ENCODE data around the gene TAGLN3.

Gene TAGLN3

GRCh38 chr3:111998636-111999483 is at the start of gene TAGLN3:
Gene TAGLN3 (plus strand): TSS chr3:111998922. CDS start chr3:111999423, 501 bp downstream.
- Histone ChIP-seq H3K4me1 (ENCODE audit: control insufficient read depth in 1 of 2, insufficient read depth in 2 of 2, low read length in 2 of 2) (peaks cover 3 to 10% of the 10 kb centered on the region in 2 donors), H3K4me3 (ENCODE audit: low read depth in 1 of 2, low read length in 2 of 2) (peak within 1 kb of the TSS; percentile 60 to 64), H3K27me3 (ENCODE audit: low read depth, low read length) (no peaks in the 10 kb centered on the region), H3K36me3 (ENCODE audit: control insufficient read depth in 1 of 2, insufficient read depth in 2 of 2, low read length in 2 of 2) (peaks cover 0 to under 1% of the 10 kb centered on the region in 2 donors), H3K27ac (ENCODE audit: low read length) (no peak within 1 kb of the TSS), H3K9me3 (ENCODE audit: control insufficient read depth in 1 of 2, low read length in 2 of 2) (no peaks in the 10 kb centered on the region)

GRCh38 chr3:111949712-111950111 is 49.0 kb upstream of the TAGLN3 start:
- Histone ChIP-seq H3K27ac (ENCODE audit: low read length) (no peak overlapping the region), H3K27me3 (ENCODE audit: low read depth, low read length) (no peaks in the 10 kb centered on the region), H3K4me1 (ENCODE audit: control insufficient read depth in 1 of 2, insufficient read depth in 2 of 2, low read length in 2 of 2) (peaks cover 0 to 9% of the 10 kb centered on the region in 2 donors), H3K36me3 (ENCODE audit: control insufficient read depth in 1 of 2, insufficient read depth in 2 of 2, low read length in 2 of 2) (peaks cover 9 to 24% of the 10 kb centered on the region in 2 donors), H3K4me3 (ENCODE audit: low read depth in 1 of 2, low read length in 2 of 2) (no peak overlapping the region), H3K9me3 (ENCODE audit: control insufficient read depth in 1 of 2, low read length in 2 of 2) (no peaks in the 10 kb centered on the region)

DNA sequence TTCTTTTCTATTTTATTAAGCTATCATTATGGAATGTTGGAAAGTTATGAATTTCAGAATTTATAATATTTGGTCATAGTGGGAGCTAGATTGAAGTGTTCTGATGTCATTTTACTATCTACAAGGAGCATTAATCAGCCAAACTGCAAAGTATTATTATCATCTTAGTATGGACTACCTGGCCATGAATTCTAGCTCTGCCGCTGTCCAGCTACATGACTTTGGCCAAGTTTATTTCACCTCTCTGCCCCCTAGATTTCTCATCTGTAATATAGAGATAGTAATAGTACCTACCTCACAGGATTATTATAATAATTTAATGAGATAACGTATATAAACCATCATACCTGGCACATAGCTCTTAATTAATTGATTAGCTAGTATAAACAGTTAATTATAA is 47.7 kb upstream of the TAGLN3 start:
- Histone ChIP-seq H3K27ac (ENCODE audit: low read length) (no peak overlapping the region), H3K4me3 (ENCODE audit: low read depth in 1 of 2, low read length in 2 of 2) (no peak overlapping the region), H3K4me1 (ENCODE audit: control insufficient read depth in 1 of 2, insufficient read depth in 2 of 2, low read length in 2 of 2) (peaks cover 0 to 9% of the 10 kb centered on the region in 2 donors), H3K36me3 (ENCODE audit: control insufficient read depth in 1 of 2, insufficient read depth in 2 of 2, low read length in 2 of 2) (peaks cover 9 to 30% of the 10 kb centered on the region in 2 donors), H3K27me3 (ENCODE audit: low read depth, low read length) (no peaks in the 10 kb centered on the region), H3K9me3 (ENCODE audit: control insufficient read depth in 1 of 2, low read length in 2 of 2) (no peaks in the 10 kb centered on the region)

DNA sequence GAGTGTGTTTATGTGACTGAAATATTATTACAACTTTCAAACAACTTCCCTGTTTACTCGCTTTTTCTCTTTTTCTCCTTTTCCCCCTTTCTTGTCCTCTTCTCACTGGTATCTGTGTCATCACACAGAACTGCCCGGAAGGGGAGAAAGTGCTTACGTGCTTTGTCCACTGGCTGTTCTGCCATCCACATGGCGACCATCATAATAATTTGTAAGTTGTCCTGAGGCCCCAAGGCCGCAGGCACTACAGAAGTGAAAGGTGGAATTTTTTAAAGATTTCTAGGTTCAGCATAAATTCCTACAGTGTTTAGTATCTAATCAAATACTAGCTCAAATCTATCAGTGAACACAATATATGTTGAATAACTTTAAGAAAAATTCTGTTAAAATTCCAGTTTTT is 46.6 kb upstream of the TAGLN3 start:
- H3K9me3 ChIP-seq (ENCODE audit: control insufficient read depth in 1 of 2, low read length in 2 of 2): no peaks in the 10 kb centered on the region
- no peak overlapping the region for H3K27ac ChIP-seq (ENCODE audit: low read length)
- peaks cover 9 to 30% of the 10 kb centered on the region in 2 donors for H3K36me3 ChIP-seq (ENCODE audit: control insufficient read depth in 1 of 2, insufficient read depth in 2 of 2, low read length in 2 of 2)
- no peak overlapping the region for H3K4me3 ChIP-seq (ENCODE audit: low read depth in 1 of 2, low read length in 2 of 2)
- no peaks in the 10 kb centered on the region for H3K27me3 ChIP-seq (ENCODE audit: low read depth, low read length)
- peaks cover 0 to under 1% of the 10 kb centered on the region in 2 donors for H3K4me1 ChIP-seq (ENCODE audit: control insufficient read depth in 1 of 2, insufficient read depth in 2 of 2, low read length in 2 of 2)

DNA sequence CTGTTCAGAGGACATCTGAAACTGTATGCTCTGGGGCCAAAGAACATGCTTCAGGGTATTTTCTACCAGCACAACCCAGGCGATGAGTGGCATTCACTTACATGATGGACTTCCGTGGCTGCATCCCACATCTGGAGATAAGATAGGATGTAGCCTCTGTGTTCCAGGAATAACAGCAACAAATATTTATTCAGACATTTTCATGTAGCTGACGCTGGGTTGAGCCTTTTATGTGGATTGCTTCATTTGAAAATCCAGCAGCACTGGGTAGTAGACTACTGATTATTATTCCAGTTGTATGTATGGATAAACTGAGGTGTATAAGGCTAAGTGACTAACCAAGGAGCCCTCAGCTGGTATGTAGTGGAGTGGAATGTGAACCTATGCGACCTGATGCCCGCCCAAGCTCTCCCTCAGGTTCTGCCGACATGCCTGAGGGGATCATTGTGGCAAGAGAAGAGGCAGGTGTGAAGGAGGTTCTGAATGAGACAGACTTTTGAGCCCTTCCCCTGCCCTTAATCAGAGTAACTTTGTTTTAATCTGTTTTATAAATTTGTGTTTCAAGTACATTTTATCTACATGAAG is 45.8 kb upstream of the TAGLN3 start:
- H3K4me1 ChIP-seq (ENCODE audit: control insufficient read depth in 1 of 2, insufficient read depth in 2 of 2, low read length in 2 of 2): no peaks in the 10 kb centered on the region

DNA sequence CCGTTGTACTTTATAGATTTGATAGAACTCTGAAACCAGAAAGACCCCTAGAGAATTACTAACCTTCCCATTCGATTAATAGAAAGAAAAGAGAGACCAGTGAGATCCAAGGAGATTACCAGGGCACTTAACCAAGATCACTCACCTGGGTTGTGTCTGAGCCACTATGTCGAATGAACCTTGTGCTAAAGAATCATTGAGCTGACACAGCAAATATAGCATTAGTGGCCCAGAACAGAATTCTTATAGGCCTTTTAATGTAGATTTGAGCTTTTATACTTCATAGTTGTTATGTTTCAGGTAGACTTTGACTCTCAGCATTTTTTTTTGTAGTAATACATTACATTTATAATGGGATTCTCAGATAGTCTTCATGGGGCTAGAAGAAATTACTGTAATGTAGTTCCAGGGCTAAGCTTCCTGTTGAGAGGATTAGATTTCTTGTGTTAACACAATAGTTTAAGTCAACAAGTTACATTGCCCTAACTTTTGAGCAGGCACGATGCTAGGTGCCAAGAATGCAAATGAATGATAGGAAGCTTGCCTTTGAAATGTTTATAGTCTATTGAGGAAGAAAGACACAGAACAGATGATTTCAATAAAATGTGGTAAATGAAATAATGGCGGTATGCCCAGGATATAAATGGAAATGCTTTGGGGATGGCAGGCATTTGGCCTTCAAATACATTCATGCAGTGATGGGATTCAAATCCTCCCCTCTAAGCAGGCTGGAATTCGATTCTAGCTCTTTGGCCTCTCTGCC is 44.3 kb upstream of the TAGLN3 start:
- no peak overlapping the region for H3K27ac ChIP-seq (ENCODE audit: low read length)

More for the DNA sequence above, 45.8 kb upstream of the TAGLN3 start:
- H3K9me3 ChIP-seq (ENCODE audit: control insufficient read depth in 1 of 2, low read length in 2 of 2): no peaks in the 10 kb centered on the region
- H3K27me3 ChIP-seq (ENCODE audit: low read depth, low read length): no peaks in the 10 kb centered on the region
- H3K36me3 ChIP-seq (ENCODE audit: control insufficient read depth in 1 of 2, insufficient read depth in 2 of 2, low read length in 2 of 2): peaks cover 8 to 30% of the 10 kb centered on the region in 2 donors
- no peak overlapping the region for H3K4me3 ChIP-seq (ENCODE audit: low read depth in 1 of 2, low read length in 2 of 2)
- H3K27ac ChIP-seq (ENCODE audit: low read length): no peak overlapping the region

DNA sequence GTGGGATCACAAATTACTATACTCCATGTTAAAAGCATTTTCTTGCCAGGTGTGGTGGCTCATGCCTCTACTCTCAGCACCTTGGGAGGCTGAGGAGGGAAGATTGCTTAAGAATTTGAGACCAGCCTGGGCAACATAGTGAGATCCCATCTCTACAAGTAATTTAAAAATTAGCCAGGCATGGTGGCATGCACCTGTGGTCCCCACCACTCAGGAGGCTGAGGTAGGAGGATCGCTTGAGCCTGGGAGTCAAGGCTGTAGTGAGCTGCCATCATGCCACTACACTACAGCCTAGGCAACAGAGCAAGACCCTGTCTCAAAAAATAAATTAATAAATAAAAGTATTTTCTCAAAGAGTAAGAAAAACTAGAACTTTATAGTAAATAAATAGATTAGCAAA is 42.8 kb upstream of the TAGLN3 start:
- Histone ChIP-seq H3K4me1 (ENCODE audit: control insufficient read depth in 1 of 2, insufficient read depth in 2 of 2, low read length in 2 of 2) (no peaks in the 10 kb centered on the region), H3K4me3 (ENCODE audit: low read depth in 1 of 2, low read length in 2 of 2) (no peak overlapping the region), H3K27me3 (ENCODE audit: low read depth, low read length) (no peaks in the 10 kb centered on the region), H3K36me3 (ENCODE audit: control insufficient read depth in 1 of 2, insufficient read depth in 2 of 2, low read length in 2 of 2) (peaks cover 5 to 36% of the 10 kb centered on the region in 2 donors), H3K27ac (ENCODE audit: low read length) (no peak overlapping the region), H3K9me3 (ENCODE audit: control insufficient read depth in 1 of 2, low read length in 2 of 2) (no peaks in the 10 kb centered on the region)

More for the DNA sequence above, 44.3 kb upstream of the TAGLN3 start:
- Histone ChIP-seq H3K9me3 (ENCODE audit: control insufficient read depth in 1 of 2, low read length in 2 of 2) (no peaks in the 10 kb centered on the region), H3K27me3 (ENCODE audit: low read depth, low read length) (no peaks in the 10 kb centered on the region), H3K36me3 (ENCODE audit: control insufficient read depth in 1 of 2, insufficient read depth in 2 of 2, low read length in 2 of 2) (peaks cover 5 to 35% of the 10 kb centered on the region in 2 donors), H3K4me3 (ENCODE audit: low read depth in 1 of 2, low read length in 2 of 2) (no peak overlapping the region), H3K4me1 (ENCODE audit: control insufficient read depth in 1 of 2, insufficient read depth in 2 of 2, low read length in 2 of 2) (no peaks in the 10 kb centered on the region)

DNA sequence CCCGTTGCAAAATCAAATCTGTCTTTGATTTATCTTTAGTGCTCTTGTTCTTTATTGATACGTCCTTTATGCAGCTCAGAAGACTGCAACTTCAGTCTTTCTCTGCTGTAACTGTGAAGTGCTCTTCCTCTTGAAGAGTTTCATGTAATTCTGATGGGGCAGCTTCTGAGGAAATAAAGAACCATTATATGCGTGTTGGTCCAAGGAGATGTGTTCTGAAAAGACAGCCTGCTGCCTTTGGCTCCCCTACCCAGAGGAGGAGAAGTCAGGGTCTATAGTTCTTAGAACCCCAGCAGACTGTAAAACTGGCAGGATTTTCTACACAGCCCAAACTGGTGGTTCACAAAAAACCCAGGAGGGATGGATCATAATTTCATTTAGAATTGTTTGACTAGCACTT is 42.3 kb upstream of the TAGLN3 start:
- Histone ChIP-seq H3K27ac (ENCODE audit: low read length) (no peak overlapping the region), H3K4me1 (ENCODE audit: control insufficient read depth in 1 of 2, insufficient read depth in 2 of 2, low read length in 2 of 2) (no peaks in the 10 kb centered on the region), H3K9me3 (ENCODE audit: control insufficient read depth in 1 of 2, low read length in 2 of 2) (no peaks in the 10 kb centered on the region), H3K27me3 (ENCODE audit: low read depth, low read length) (no peaks in the 10 kb centered on the region), H3K36me3 (ENCODE audit: control insufficient read depth in 1 of 2, insufficient read depth in 2 of 2, low read length in 2 of 2) (peaks cover 5 to 36% of the 10 kb centered on the region in 2 donors), H3K4me3 (ENCODE audit: low read depth in 1 of 2, low read length in 2 of 2) (no peak overlapping the region)

DNA sequence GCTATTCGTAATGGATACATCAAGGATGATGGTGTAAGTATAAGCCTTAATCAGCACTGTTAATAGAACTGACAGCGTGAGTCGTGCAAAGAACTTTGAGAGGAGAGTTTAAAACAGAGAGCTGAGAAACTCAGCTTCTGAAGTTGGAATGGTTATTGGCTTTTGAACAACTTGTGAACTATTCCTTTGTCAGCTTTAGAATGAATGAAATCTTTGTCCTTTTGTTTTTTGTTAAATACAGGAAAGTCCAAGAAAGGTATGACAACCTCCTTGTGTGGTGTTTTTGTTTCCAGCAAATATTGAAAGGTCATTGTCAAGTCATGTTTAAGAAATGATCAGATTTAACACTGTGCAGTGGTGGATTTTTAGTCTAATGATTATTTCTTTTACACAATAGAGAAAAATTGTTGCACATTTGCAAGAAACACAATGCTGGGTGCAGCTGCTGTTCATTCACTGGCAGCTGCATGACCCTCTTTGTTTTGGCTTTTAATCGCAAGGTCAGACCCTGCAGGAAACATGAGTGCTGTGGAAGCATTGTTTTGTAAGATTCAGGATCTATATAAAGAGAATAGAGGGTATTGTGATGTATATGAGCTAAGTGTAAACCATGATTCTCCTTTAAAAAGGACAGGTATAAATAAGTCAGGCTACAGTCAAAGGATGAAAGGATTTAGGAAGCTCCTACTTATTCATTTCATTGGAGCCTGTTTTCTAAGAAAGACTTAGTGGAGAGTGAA is 41.6 kb upstream of the TAGLN3 start:
- Histone ChIP-seq H3K4me1 (ENCODE audit: control insufficient read depth in 1 of 2, insufficient read depth in 2 of 2, low read length in 2 of 2) (no peaks in the 10 kb centered on the region), H3K27ac (ENCODE audit: low read length) (no peak overlapping the region), H3K9me3 (ENCODE audit: control insufficient read depth in 1 of 2, low read length in 2 of 2) (no peaks in the 10 kb centered on the region), H3K27me3 (ENCODE audit: low read depth, low read length) (no peaks in the 10 kb centered on the region), H3K36me3 (ENCODE audit: control insufficient read depth in 1 of 2, insufficient read depth in 2 of 2, low read length in 2 of 2) (peaks cover 5 to 34% of the 10 kb centered on the region in 2 donors), H3K4me3 (ENCODE audit: low read depth in 1 of 2, low read length in 2 of 2) (no peak overlapping the region)

- H3K36me3 ChIP-seq (ENCODE audit: control insufficient read depth in 1 of 2, insufficient read depth in 2 of 2, low read length in 2 of 2): peaks cover 5 to 16% of the 10 kb centered on the region in 2 donors
These were observed 37.1 kb upstream of the TAGLN3 start for GRCh38 chr3:111961461-111962164.

More at GRCh38 chr3:111961461-111962164, 37.1 kb upstream of the TAGLN3 start:
- H3K9me3 ChIP-seq (ENCODE audit: control insufficient read depth in 1 of 2, low read length in 2 of 2): no peaks in the 10 kb centered on the region
- no peaks in the 10 kb centered on the region for H3K4me1 ChIP-seq (ENCODE audit: control insufficient read depth in 1 of 2, insufficient read depth in 2 of 2, low read length in 2 of 2)
- H3K27ac ChIP-seq (ENCODE audit: low read length): no peak overlapping the region
- H3K4me3 ChIP-seq (ENCODE audit: low read depth in 1 of 2, low read length in 2 of 2): no peak overlapping the region
- H3K27me3 ChIP-seq (ENCODE audit: low read depth, low read length): no peaks in the 10 kb centered on the region

Data from muscle layer of duodenum (tissue), 2 donors.